GM12878 (cell line): Measurements from ENCODE around the gene DDAH1. TPM values are rescaled to one million over a fixed set of nuclear protein-coding genes. Genes with fewer than 3 reads are reported as not detected.

Source experiments
- ATAC-seq: fragments of 200-7000 bp; cut with Tn5 transposase; 3 replicates; pipeline ENCODE4 v1.9.1; 2020; ENCODE audit warnings: mild to moderate bottlenecking, moderate library complexity
- BruUV-seq: library from RNA; stranded (reverse); fragments of 400-500 nt; replicated peaks from 2 replicates; lab custom pipeline; 2021; lab: Mats Ljungman, UMichigan
- CTCF ChIA-PET: fragments of 300-600 bp; sonication (Branson Sonifier 250); formaldehyde crosslinking; extraction: SDS; loops from one replicate; lab custom pipeline; 2021; ENCODE audit warnings: inconsistent platforms; lab: Yijun Ruan, JAX
- POLR2A ChIA-PET: fragments of 350-600 bp; formaldehyde crosslinking; extraction: SDS; loops from one replicate; lab custom pipeline; 2021; ENCODE audit warnings: inconsistent platforms; lab: Charles Lee
- RAD21 ChIA-PET: fragments of 300-600 bp; sonication (Branson Sonifier 250); formaldehyde crosslinking; loops from one replicate; lab custom pipeline; 2023; ENCODE audit warnings: antibody characterized with exemption; ENCODE audit not compliant: unreplicated experiment; lab: Charles Lee
- SMC1A ChIA-PET: fragments of 300-600 bp; sonication (Branson Sonifier 250); formaldehyde crosslinking; loops from one replicate; lab custom pipeline; 2023; ENCODE audit not compliant: unreplicated experiment, uncharacterized antibody; lab: Charles Lee
- DNase-seq: peaks from one replicate; pipeline ENCODE4 v3.0.0-alpha.2; 2011; ENCODE audit warnings: low read depth, low spot score
- FAIRE-seq: peaks from 3 replicates; lab custom pipeline; 2011; peaks lifted over from hg19 to GRCh38; lab: Jason Lieb, UNC
- H2AFZ ChIP-seq: 2 replicates; pipeline ENCODE4 v1.6.0; 2011; ENCODE audit warnings: low read depth, low read length, control low read depth; ENCODE audit not compliant: control insufficient read depth
- H3K27ac ChIP-seq: 2 replicates; pipeline ENCODE4 v1.5.1; 2011; ENCODE audit warnings: control low read depth; ENCODE audit not compliant: control insufficient read depth, insufficient read depth
- H3K27me3 ChIP-seq, 2 experiments: replicated peaks in 1 of 2; 2 replicates each; pipeline versions ENCODE4 v1.6.0 to v1.6.1; 2011; ENCODE audit warnings: low read length in 1 of 2; ENCODE audit not compliant: control insufficient read depth in 2 of 2, insufficient read depth in 2 of 2
- H3K36me3 ChIP-seq, 2 experiments: 2 replicates each; pipeline ENCODE4 v1.5.1; 2011; ENCODE audit warnings: low read length in 1 of 2; ENCODE audit not compliant: control insufficient read depth in 2 of 2, insufficient read depth in 2 of 2
- H3K4me1 ChIP-seq: 2 replicates; pipeline ENCODE4 v1.6.1; 2011; ENCODE audit warnings: mild to moderate bottlenecking, low read length, moderate library complexity, mixed read lengths; ENCODE audit not compliant: control insufficient read depth, insufficient read depth
- H3K4me2 ChIP-seq: 2 replicates; pipeline ENCODE4 v1.6.0; 2011; ENCODE audit warnings: control low read depth; ENCODE audit not compliant: control insufficient read depth, insufficient read depth
- H3K4me3 ChIP-seq: fragments of 200-600 bp; sonication (generic); 2 replicates; pipeline ENCODE4 v1.5.1; 2016
- H3K79me2 ChIP-seq: 2 replicates; pipeline ENCODE4 v1.6.0; 2011; ENCODE audit warnings: low read length; ENCODE audit not compliant: control insufficient read depth, insufficient read depth
- H3K9ac ChIP-seq: 2 replicates; pipeline ENCODE4 v1.8.0; 2011; ENCODE audit warnings: low read length, control low read depth, mixed read lengths; ENCODE audit not compliant: control insufficient read depth, insufficient read depth
- H3K9me3 ChIP-seq: replicated peaks from 3 replicates; pipeline ENCODE4 v1.5.1; 2011; ENCODE audit warnings: mild to moderate bottlenecking, low read length; ENCODE audit not compliant: control insufficient read depth, insufficient read depth
- H4K20me1 ChIP-seq: 2 replicates; pipeline ENCODE4 v1.6.0; 2011; ENCODE audit not compliant: control insufficient read depth, insufficient read depth
- CBFB ChIP-seq: IDR thresholded peaks from 2 replicates; pipeline ENCODE4 v1.6.1; 2016; ENCODE audit warnings: antibody characterized with exemption, low read depth
- CEBPB ChIP-seq, 2 experiments: fragments of 150-350 bp in 1 of 2; IDR thresholded peaks; 2 replicates each; pipeline ENCODE4 v1.6.1; 2012 to 2014; ENCODE audit warnings: low read depth in 2 of 2, low read length in 2 of 2, borderline replicate concordance in 1 of 2, inconsistent platforms in 1 of 2
- FOXM1 ChIP-seq: IDR thresholded peaks from 2 replicates; pipeline ENCODE4 v1.6.1; 2012; ENCODE audit warnings: low read depth, mild to moderate bottlenecking, inconsistent platforms, low read length, moderate library complexity
- IKZF2 ChIP-seq, 2 experiments: fragments of 450-650 bp; IDR thresholded peaks; 2 replicates each; pipeline ENCODE4 v1.6.1; 2017; ENCODE audit warnings: mild to moderate bottlenecking in 2 of 2, moderate library complexity in 2 of 2
- KLF5 ChIP-seq: fragments of 450-650 bp; IDR thresholded peaks from 2 replicates; pipeline ENCODE4 v1.6.1; 2014; ENCODE audit warnings: mild to moderate bottlenecking; ENCODE audit not compliant: partially characterized antibody
- NFIC ChIP-seq: IDR thresholded peaks from 2 replicates; pipeline ENCODE4 v1.6.1; 2012; ENCODE audit warnings: low read depth, mild to moderate bottlenecking, inconsistent platforms, low read length, moderate library complexity
- NFYA ChIP-seq: IDR thresholded peaks from 2 replicates; pipeline ENCODE4 v1.6.1; 2011; ENCODE audit warnings: low read depth, mild to moderate bottlenecking, low read length, improper control_type of control experiment, borderline replicate concordance
- PAX8 ChIP-seq: fragments of 450-650 bp; IDR thresholded peaks from 2 replicates; pipeline ENCODE4 v1.6.1; 2017; ENCODE audit warnings: mild to moderate bottlenecking, moderate library complexity
- PRDM15 ChIP-seq: fragments of 450-650 bp; formaldehyde crosslinking; IDR thresholded peaks from 2 replicates; pipeline ENCODE4 v1.4.0; 2020; ENCODE audit warnings: mild to moderate bottlenecking, moderate library complexity
- WGBS: methylation state at CpG from one replicate; pipeline ENCODE4 v1.1.6; 2016; ENCODE audit warnings: low lambda C conversion rate; ENCODE audit not compliant: insufficient replicate concordance, insufficient coverage; ENCODE audit errors: missing lambda C conversion rate; 5-methylcytosine and 5-hydroxymethylcytosine counted together
- in situ Hi-C: fragments of 300-500 bp; cut with MboI; formaldehyde crosslinking; loops from 9 replicates; pipeline ENCODE4 v1.14.3; 2018; ENCODE audit warnings: mixed read lengths
- intact Hi-C: fragments of 100-400 bp; cut with micrococcal nuclease; formaldehyde crosslinking; loops from one replicate; pipeline ENCODE4 v1.14.2; 2022; ENCODE audit not compliant: unreplicated experiment
- polyA plus RNA-seq, 11 experiments: library from polyadenylated mRNA; depleted of rRNA in 4 of 11; unstranded in 6 of 11; stranded (reverse) in 5 of 11; fragments of >200 nt; fragmentation: Nextera tagmentation in 4 of 11; fragmentation: Illumina TruSeq in 1 of 11; extraction: Ambion mirVana in 4 of 11; extraction: Trizol in 1 of 11; gene quantifications; 1 replicate in 1 of 11; 2 replicates in 10 of 11; pipeline versions ENCODE4 v1.2.1 to v1.2.3, GENCODE V29; 2011 to 2016; ENCODE audit warnings: inconsistent platforms in 2 of 11, missing spikeins in 2 of 11, low read depth in 1 of 11
- total RNA-seq, 4 experiments: library from RNA; depleted of rRNA in 3 of 4; stranded (reverse); fragments of >200 nt in 3 of 4; fragmentation: Illumina TruSeq in 1 of 4; extraction: Trizol in 1 of 4; gene quantifications; 2 replicates each; pipeline versions ENCODE4 v1.2.1 to v1.2.3, GENCODE V29; 2013 to 2021

Gene DDAH1
- total and polyA plus RNA-seq, 10 of the 15 experiments (the other 5 are each of a cell fraction or from before 2014, with no cell fraction given), result 0.07 to 0.88 (median 0.27) TPM; not detected in 6

GRCh38 chr1:85326336-85326735, 138.6 kb downstream of the DDAH1 start:
- no peaks in the 10 kb centered on the region for H3K79me2 ChIP-seq
- intact Hi-C loops, result no loop called here
- 36% methylated on average over 2 of the region's 2 CpGs for WGBS

More at GRCh38 chr1:85326336-85326735, 138.6 kb downstream of the DDAH1 start:
- ATAC-seq, result no peak
- Histone ChIP-seq H4K20me1 (no peaks in the 10 kb centered on the region), H3K27ac (no peak overlapping the region), H3K4me1 (peaks cover 2% of the 10 kb centered on the region; the same call in 1 of the 2 replicates), H3K27me3 (no peaks in the 10 kb centered on the region; a peak in 1 of 4 replicates), H3K4me3 (no peak overlapping the region), H3K9ac (no peak overlapping the region), H3K9me3 (no peaks in the 10 kb centered on the region), H2AFZ (no peak overlapping the region), H3K4me2 (no peak overlapping the region), H3K36me3 (no peaks in the 10 kb centered on the region)
- POLR2A ChIA-PET, result no interaction called here
- FAIRE-seq, result no peak
- no TSS peak for BruUV-seq
- RAD21 ChIA-PET, result no interaction called here
- TF ChIP-seq PAX8 (no peak), FOXM1 (no peak), NFYA (no peak), KLF5 (no peak), CEBPB (IDR thresholded peaks at IDR 0.05; ENCODE audit: borderline replicate concordance in 1 of 2, low read depth in 2 of 2, low read length in 2 of 2) (no peak), IKZF2 (IDR thresholded peaks at IDR 0.05) (no peak), PRDM15 (CRISPR knock-in tag) (no peak), NFIC (no peak), CBFB (no peak)
- no peak for DNase-seq
- CTCF ChIA-PET, result no interaction called here
- in situ Hi-C loops, result no loop called here
- SMC1A ChIA-PET, result no interaction called here
